HG02981 (cell line): ENCODE data around the gene C1QL3.

ENCODE experiments used
- ATAC-seq: cut with Tn5 transposase; IDR thresholded peaks from one replicate; pipeline ENCODE4 v1.9.1; 2021; ENCODE audit warnings: mild to moderate bottlenecking, moderate library complexity; ENCODE audit not compliant: unreplicated experiment

C1QL3 gene

DNA sequence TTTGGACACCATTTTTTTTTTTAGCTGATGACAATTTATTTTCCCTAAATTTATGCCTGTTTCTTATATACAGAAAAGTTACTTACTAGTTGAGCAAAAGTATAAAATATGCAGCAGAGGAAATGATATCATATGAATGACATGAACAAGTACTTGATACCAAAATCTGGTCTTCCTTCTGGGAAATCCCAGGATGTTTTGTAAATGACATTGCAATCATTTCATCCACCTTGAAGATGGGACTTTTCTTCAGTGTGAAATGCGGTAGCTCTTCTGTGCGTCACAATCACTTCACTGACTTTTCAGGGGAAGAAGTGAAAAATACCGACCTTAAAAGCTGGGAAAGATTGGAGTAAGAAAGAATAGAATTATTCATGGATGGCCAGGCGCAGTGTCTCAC is 23.8 kb downstream of the C1QL3 start:
- ATAC-seq: no peak

DNA sequence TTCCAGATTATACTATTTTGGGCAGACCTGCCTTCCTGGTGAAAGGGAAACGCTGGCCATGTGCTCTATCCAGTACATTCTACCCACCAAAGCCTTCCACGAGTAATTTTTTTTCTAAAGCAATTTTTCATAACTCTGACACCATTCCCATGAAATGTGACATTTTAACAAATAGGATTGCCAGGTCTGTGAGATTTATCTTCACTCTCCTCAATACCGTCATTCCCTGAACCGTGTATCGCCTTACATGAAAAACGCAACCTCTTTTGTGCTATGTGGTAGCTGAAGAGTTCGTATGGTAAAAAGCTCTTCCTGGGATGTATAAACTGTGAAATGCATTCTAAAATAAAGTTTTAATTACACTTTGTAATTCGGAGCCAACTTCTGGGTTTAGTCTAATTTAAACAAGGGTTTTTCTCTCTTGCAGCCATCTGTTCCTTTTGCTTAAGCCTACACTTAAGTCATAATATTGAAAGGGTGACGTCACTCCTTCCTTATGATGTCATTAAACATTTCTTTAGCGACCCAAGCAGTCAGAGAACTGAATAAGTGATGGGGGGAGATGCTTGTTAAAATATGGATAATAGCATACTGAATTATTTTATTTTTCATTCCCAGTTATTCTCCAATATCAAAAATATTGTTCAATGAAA is 27.7 kb downstream of the C1QL3 start:
- no peak for ATAC-seq

DNA sequence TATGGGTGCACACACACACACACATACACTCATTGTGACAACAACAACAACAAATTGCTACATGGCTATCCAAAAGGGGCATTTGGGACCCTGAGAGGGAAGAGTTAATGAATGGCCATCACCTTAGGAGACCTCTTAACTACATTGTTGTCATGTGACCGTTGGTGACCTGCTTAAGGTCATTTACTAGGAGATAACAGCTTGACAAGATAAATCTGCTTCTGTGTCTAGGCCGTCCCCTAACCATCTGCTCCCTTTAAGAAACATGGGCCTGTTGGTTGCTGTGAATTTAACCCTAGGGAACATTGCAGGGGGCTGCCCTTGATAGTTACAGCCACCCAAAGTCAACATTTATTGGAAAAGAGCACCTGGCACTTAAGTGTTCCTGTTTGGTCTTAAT is 29.7 kb downstream of the C1QL3 start:
- ATAC-seq: no peak

DNA sequence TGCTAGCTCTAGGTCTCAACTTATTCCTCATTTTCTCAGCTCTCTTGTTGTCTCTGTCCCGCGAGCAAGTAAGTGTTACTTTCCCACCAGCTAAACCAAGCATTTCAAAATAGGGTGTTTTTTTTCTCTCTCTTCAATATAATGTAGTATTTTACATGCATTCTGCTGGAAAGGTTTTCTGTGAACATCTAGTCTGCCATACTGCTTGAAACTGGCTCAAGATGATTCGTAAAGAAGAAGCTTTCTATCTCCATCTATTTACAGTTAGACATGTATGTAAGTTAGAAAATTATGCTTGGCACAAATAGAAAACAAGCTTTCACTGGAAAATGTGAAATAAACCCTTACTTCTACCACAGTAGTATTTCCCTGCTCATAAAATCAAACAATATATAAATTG is 31.2 kb downstream of the C1QL3 start:
- no peak for ATAC-seq

DNA sequence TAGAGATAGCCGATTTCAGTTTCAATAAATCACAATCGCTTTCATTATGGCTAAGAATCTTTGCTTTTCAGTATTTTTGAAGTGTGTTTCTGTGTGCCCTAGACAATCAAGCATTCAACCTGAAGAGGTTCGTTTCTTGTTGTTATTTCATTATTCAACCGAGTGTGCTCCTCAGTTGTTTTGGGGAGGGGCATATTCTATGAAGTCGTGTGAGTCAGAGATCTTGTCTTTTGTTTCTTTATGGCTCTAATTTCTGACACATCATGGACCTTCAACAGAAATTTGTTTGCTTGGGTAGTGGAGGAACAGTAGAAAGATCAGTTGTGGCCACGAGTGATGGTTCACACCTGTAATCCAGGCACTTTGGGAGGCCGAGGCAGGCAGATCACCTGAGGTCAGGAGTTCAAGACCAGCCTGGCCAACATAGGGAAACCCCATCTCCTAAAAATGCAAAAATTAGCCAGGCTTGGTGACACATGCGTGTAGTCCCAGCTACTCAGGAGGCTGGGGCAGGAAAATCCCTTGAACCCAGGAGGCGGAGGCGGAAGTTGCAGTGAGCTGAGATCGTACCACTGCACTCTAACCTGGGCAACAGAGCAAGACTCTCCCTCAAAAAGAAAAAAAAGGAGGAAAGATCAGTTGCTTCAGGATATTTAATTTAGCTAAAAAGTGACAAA is 38.3 kb downstream of the C1QL3 start:
- ATAC-seq: no peak

DNA sequence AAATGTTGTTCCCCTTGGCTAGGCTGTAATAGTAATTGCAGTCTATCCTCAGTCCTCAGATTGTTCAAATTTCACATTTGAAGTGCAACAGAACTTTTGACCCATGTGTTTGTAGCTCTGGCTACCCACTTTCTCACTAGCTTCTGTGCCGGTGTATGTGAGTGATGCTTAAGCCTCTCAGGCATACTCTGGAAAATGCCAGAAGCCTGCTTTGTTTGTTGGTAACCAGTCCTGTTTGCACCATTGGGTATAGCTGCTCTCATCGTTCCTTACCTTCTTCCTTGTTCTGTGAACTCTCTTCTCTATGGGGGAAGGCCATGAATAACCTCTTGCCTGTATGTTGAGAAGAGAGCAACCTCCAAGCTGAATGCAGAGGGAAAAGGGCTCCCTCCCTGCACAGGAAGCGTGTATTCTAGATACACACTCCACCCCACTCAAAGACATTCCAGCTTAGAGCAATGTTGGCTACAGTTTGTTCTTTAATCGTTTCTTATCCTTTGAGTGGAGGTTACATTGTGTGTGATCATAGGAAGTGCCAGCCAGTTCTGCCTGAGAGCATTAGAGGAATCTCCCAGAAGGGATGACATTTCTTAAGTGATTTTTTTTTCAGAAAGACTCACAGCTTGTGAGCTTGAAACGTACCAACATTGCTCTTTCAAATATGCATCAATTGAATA is 40.5 kb downstream of the C1QL3 start:
- ATAC-seq: no peak

DNA sequence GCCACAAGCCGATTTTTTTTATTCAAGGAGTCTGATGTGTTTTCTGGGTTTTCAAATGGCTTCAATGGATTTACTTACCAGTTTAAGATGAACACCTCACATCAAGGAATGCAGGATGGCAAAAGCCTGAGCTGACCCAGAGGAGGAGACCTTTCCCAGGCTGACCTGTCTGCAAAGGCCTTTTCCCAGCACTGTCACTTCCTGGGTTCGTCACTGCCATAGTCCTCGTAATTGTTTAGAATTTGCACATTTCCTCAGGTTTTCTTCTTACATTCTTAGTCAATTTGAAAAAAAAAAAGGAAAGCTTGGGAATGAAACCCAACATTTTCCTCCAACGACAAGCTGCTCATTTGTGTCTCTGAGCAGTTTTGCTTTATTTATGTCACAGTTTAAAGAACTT is 42.9 kb downstream of the C1QL3 start:
- no peak for ATAC-seq

DNA sequence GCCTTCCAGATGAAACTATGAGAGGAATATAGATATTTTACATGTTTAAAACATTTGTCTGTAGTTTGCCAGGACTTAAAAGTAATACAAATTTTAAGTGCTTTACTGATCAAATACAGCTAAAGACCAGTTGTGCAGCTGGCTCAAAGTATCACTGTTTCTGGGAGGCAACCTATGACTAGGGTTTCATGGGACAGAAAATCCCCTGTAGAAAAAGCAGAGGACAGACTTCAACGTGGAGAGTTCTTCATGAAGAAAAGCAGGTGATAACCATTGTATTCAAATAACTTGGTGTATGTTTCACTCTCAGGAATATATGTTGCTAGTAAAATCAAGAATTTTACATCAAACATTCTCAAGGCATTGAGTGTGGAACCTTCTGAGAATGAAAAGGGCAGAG is 43.9 kb downstream of the C1QL3 start:
- ATAC-seq: no peak

DNA sequence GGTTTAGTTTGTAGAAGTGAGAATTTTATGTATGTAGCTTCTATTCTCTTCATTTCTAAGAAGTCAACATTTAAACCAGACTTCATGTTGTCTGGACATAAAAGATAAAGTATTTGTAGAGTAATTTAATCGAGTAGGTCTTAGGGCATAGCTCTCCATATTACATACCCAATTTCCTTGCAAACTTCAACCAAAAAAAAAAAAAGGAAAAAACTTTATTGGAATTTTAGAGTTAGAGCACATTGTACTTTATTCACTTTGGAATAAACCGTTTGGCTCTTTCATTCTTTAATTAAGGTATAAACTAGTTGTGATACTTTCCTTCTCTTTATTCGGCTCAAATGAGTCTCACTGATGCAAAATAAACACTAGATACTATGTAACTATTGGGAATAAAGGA is 48.9 kb downstream of the C1QL3 start:
- no peak for ATAC-seq

DNA sequence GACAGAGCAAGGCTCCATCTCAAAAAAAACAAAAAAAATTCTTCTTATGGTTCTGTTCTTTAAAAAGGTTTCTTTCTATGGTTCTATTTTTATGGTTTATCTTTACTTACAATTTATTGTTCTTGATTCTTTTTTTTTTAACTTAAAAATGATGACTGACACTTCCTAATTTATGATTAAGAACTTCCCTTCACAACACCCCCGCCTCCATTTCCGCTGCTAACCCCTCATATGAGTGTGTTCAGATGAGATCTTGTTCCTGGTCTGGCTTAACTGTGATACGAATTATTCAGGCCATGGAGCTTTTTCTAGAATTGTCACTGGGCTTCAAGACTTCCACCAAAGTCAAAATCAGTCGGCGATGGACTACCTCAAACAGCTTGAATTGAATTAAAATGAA is 50.9 kb downstream of the C1QL3 start:
- no peak for ATAC-seq

DNA sequence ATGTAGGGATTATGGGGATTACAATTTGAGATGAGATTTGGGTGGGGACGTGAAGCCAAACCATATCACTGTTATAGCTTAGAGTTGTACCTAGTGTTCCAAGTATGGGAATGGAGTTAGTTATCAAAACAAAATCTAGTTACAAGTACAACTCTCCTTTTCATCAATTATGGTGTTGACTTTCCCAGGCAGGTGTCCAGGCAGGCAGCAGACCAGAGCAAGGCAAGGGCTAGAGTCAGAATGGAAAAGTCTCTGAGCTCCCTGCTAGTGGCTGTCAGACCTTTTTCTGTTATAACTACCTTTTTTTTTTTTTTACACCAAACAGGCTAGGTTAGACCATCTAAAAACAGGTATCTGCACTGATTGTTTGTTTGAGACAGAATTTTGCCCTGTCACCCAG is 55.7 kb downstream of the C1QL3 start:
- no peak for ATAC-seq
